PC-9 (cell line): ENCODE data around the gene RASGEF1B.

Experiments used
- EZH2 ChIP-seq: fragments of 200-600 bp; sonication (generic); IDR thresholded peaks from 2 replicates; pipeline ENCODE4 v1.8.0; 2017; ENCODE audit warnings: antibody characterized with exemption, low read depth
- TF ChIP-seq, protein P1 (sequence below): fragments of 200-600 bp; sonication (generic); conservative IDR thresholded peaks from 2 replicates; pipeline ENCODE4 v1.6.1; 2017; ENCODE audit warnings: mixed run types, antibody characterized with exemption, mild to moderate bottlenecking, moderate library complexity

DNA sequence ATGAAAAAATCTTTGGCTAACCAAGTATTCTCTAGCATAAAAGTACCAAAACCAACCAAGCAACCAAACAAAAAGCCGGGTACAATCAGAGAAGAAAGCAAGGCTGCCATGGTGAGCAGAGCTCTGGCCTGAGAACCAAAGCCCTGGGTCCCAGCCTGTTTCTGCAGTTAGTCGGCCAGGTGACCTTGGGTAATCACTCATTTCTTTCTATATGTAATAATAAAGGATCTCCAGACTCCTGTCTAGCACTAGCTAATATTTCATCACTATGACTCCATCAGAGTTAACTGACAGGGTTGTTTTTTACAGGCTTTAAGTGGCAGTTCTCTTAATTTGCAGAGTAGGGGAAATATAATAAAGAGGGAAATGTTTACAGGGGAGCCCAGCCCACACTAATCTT is 34.0 kb upstream of the RASGEF1B start:
- TF ChIP-seq, protein P1, sequence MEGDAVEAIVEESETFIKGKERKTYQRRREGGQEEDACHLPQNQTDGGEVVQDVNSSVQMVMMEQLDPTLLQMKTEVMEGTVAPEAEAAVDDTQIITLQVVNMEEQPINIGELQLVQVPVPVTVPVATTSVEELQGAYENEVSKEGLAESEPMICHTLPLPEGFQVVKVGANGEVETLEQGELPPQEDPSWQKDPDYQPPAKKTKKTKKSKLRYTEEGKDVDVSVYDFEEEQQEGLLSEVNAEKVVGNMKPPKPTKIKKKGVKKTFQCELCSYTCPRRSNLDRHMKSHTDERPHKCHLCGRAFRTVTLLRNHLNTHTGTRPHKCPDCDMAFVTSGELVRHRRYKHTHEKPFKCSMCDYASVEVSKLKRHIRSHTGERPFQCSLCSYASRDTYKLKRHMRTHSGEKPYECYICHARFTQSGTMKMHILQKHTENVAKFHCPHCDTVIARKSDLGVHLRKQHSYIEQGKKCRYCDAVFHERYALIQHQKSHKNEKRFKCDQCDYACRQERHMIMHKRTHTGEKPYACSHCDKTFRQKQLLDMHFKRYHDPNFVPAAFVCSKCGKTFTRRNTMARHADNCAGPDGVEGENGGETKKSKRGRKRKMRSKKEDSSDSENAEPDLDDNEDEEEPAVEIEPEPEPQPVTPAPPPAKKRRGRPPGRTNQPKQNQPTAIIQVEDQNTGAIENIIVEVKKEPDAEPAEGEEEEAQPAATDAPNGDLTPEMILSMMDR = no peak
- TF ChIP-seq EZH2 = no peak
